Neural crest cell (in vitro differentiated cells): ENCODE measurements around the gene PARG. TPM values are rescaled to one million over a fixed set of nuclear protein-coding genes. Genes with fewer than 3 reads are reported as not detected.
A peak's percentile ranks its signal among the peaks of the same experiment; 100 is the strongest.

ENCODE experiments used
- DNase-seq: peaks from one replicate; pipeline ENCODE4 v3.0.0; 2021; ENCODE audit warnings: low read depth, mixed read lengths, low spot score
- H3K27ac Mint-ChIP-seq: one replicate; pipeline ENCODE4 v1.8.0; 2021; ENCODE audit warnings: mild to moderate bottlenecking, mixed read lengths; ENCODE audit not compliant: unreplicated experiment
- H3K27me3 Mint-ChIP-seq: 2 replicates; pipeline ENCODE4 v1.8.0; 2021; ENCODE audit warnings: low read depth, mild to moderate bottlenecking, mixed read lengths
- H3K36me3 Mint-ChIP-seq: 2 replicates; pipeline ENCODE4 v1.8.0; 2021; ENCODE audit warnings: low read depth, mild to moderate bottlenecking, mixed read lengths
- H3K4me1 Mint-ChIP-seq: 2 replicates; pipeline ENCODE4 v1.8.0; 2021; ENCODE audit warnings: mixed read lengths
- H3K4me3 Mint-ChIP-seq: one replicate; pipeline ENCODE4 v1.8.0; 2021; ENCODE audit warnings: mild to moderate bottlenecking, mixed read lengths
- H3K9me3 Mint-ChIP-seq: 2 replicates; pipeline ENCODE4 v1.8.0; 2021; ENCODE audit warnings: mixed read lengths
- CTCF ChIP-seq: fragments of 200-600 bp; sonication (generic); conservative IDR thresholded peaks from 2 replicates; pipeline ENCODE4 v1.5.0; 2021; ENCODE audit warnings: antibody characterized with exemption, mild to moderate bottlenecking
- total RNA-seq: library from RNA; stranded (reverse); gene quantifications from 2 replicates; pipeline ENCODE4 v1.2.1, GENCODE V29; 2021

Gene PARG
- total RNA-seq, 1 donor from 2014 or later: 51.2 TPM

GRCh38 chr10:49827297-49827696 is 114.5 kb downstream of the PARG start:
- Mint-ChIP-seq H3K4me1 (peaks cover 45% of the 10 kb centered on the region), H3K36me3 (peaks cover 32% of the 10 kb centered on the region), H3K4me3 (no peak overlapping the region), H3K27ac (peak overlapping the region; percentile 10), H3K9me3 (peaks cover 3% of the 10 kb centered on the region), H3K27me3 (no peaks in the 10 kb centered on the region)
- no peak for TF ChIP-seq CTCF
- DNase-seq: no peak

GRCh38 chr10:49819234-49819958 is 122.4 kb downstream of the PARG start:
- H3K4me3 Mint-ChIP-seq: peak overlapping the region; percentile 11
- H3K27ac Mint-ChIP-seq: peak overlapping the region; percentile 31
- peaks cover 29% of the 10 kb centered on the region for H3K4me1 Mint-ChIP-seq
- H3K27me3 Mint-ChIP-seq: no peaks in the 10 kb centered on the region
- TF ChIP-seq CTCF: no peak
- H3K36me3 Mint-ChIP-seq: peaks cover 37% of the 10 kb centered on the region
- DNase-seq: no peak
- H3K9me3 Mint-ChIP-seq: peaks cover 6% of the 10 kb centered on the region

GRCh38 chr10:49817845-49818244 is 124.0 kb downstream of the PARG start:
- Mint-ChIP-seq H3K4me3 (no peak overlapping the region), H3K27me3 (no peaks in the 10 kb centered on the region), H3K36me3 (peaks cover 35% of the 10 kb centered on the region), H3K9me3 (peaks cover 6% of the 10 kb centered on the region), H3K4me1 (peaks cover 29% of the 10 kb centered on the region), H3K27ac (no peak overlapping the region)
- no peak for DNase-seq
- TF ChIP-seq CTCF: no peak

- Mint-ChIP-seq H3K4me1 (no peaks in the 10 kb centered on the region), H3K36me3 (peaks cover 4% of the 10 kb centered on the region), H3K27me3 (no peaks in the 10 kb centered on the region), H3K4me3 (no peak overlapping the region), H3K9me3 (peaks cover 4% of the 10 kb centered on the region), H3K27ac (no peak overlapping the region)
- DNase-seq: no peak
- no peak for TF ChIP-seq CTCF
These were observed 137.8 kb downstream of the PARG start for GRCh38 chr10:49803988-49804387.

GRCh38 chr10:49798275-49798674 is 143.6 kb downstream of the PARG start:
- H3K36me3 Mint-ChIP-seq: no peaks in the 10 kb centered on the region
- no peaks in the 10 kb centered on the region for H3K9me3 Mint-ChIP-seq
- no peak for DNase-seq
- TF ChIP-seq CTCF: no peak
- no peak overlapping the region for H3K27ac Mint-ChIP-seq
- no peaks in the 10 kb centered on the region for H3K4me1 Mint-ChIP-seq
- H3K27me3 Mint-ChIP-seq: no peaks in the 10 kb centered on the region
- no peak overlapping the region for H3K4me3 Mint-ChIP-seq
